MCF 10A (cell line): Measurements from ENCODE around the gene ADO. TPM values are rescaled to one million over a fixed set of nuclear protein-coding genes. Genes with fewer than 3 reads are reported as not detected.
A peak's percentile ranks its signal among the peaks of the same experiment; 100 is the strongest.

Experiments
- BruUV-seq: library from RNA; stranded (reverse); fragments of 400-500 nt; replicated peaks from 2 replicates; lab custom pipeline; 2021; lab: Mats Ljungman, UMichigan
- CTCF ChIA-PET: fragments of 300-600 bp; sonication (Branson Sonifier 250); formaldehyde crosslinking; extraction: SDS; loops from one replicate; lab custom pipeline; 2021; ENCODE audit warnings: antibody characterized with exemption, inconsistent platforms; lab: Yijun Ruan, JAX
- POLR2A ChIA-PET: fragments of 300-600, 350-650 bp; sonication (Branson Sonifier 250); formaldehyde crosslinking; extraction: SDS; loops from one replicate; lab custom pipeline; 2020; ENCODE audit warnings: antibody characterized with exemption, inconsistent platforms; lab: Yijun Ruan, JAX
- DNase-seq: peaks from one replicate; pipeline ENCODE4 v3.0.0-alpha.2; 2018; ENCODE audit not compliant: unreplicated experiment
- H3K27ac Mint-ChIP-seq: one replicate; pipeline ENCODE4 v1.8.0; 2022; ENCODE audit warnings: mild to moderate bottlenecking, low read depth, mixed read lengths; ENCODE audit not compliant: unreplicated experiment
- H3K27me3 Mint-ChIP-seq: one replicate; pipeline ENCODE4 v1.8.0; 2022; ENCODE audit warnings: mixed read lengths; ENCODE audit not compliant: insufficient read depth, unreplicated experiment
- H3K36me3 Mint-ChIP-seq: one replicate; pipeline ENCODE4 v1.8.0; 2022; ENCODE audit warnings: mild to moderate bottlenecking, moderate library complexity, mixed read lengths; ENCODE audit not compliant: insufficient read depth, unreplicated experiment
- H3K4me1 Mint-ChIP-seq: one replicate; pipeline ENCODE4 v1.8.0; 2022; ENCODE audit warnings: mixed read lengths; ENCODE audit not compliant: insufficient read depth, unreplicated experiment
- H3K4me3 Mint-ChIP-seq: one replicate; pipeline ENCODE4 v1.8.0; 2022; ENCODE audit warnings: mild to moderate bottlenecking, moderate library complexity, mixed read lengths; ENCODE audit not compliant: unreplicated experiment
- H3K9me3 Mint-ChIP-seq: one replicate; pipeline ENCODE4 v1.8.0; 2022; ENCODE audit warnings: mixed read lengths; ENCODE audit not compliant: unreplicated experiment
- CTCF ChIP-seq: fragments of 200-600 bp; IDR thresholded peaks from one replicate; pipeline ENCODE4 v1.8.0; 2022; ENCODE audit warnings: antibody characterized with exemption, mild to moderate bottlenecking; ENCODE audit not compliant: unreplicated experiment
- intact Hi-C: fragments of 100-400 bp; cut with micrococcal nuclease; formaldehyde crosslinking; loops from 2 replicates; pipeline ENCODE4 v1.14.1; 2022
- total RNA-seq: library from RNA; stranded (reverse); gene quantifications from 2 replicates; pipeline ENCODE4 v1.2.3, GENCODE V29; 2022

The ADO gene
- total RNA-seq, 1 experiment from 2014 or later, result 24.3 TPM

GRCh38 chr10:62801871-62802270, 2.6 kb upstream of the ADO start:
- peaks cover 7% of the 10 kb centered on the region for H3K4me1 Mint-ChIP-seq
- no peaks in the 10 kb centered on the region for H3K9me3 Mint-ChIP-seq
- CTCF ChIA-PET, result interaction anchor here (0.7 to 1.0 kb wide), 4 partner anchors 187 to 537 kb away, joined by 3 to 7 read pairs (median 4); no protein-coding TSS in a partner anchor
- intact Hi-C loops, result no loop called here
- no peak for DNase-seq
- H3K27me3 Mint-ChIP-seq, result peaks cover 31% of the 10 kb centered on the region
- no peak overlapping the region for H3K27ac Mint-ChIP-seq
- POLR2A ChIA-PET, result interaction anchor here (0.5 to 7.0 kb wide), 4 partner anchors 9 to 585 kb away, joined by 3 to 94 read pairs (median 4); partner anchors contain the start of gene EGR2
- no peak overlapping the region for H3K4me3 Mint-ChIP-seq
- H3K36me3 Mint-ChIP-seq, result no peaks in the 10 kb centered on the region
- no peak for TF ChIP-seq CTCF
- BruUV-seq, result no TSS peak

- H3K27ac Mint-ChIP-seq, result peak overlapping the region; percentile 98
- no peak for DNase-seq
- intact Hi-C loops, result loop anchor here (1.0 to 2.0 kb wide), 2 partner anchors 12 to 371 kb away; partner anchors contain the start of gene EGR2
- CTCF ChIA-PET, result interaction anchor here (0.7 to 1.5 kb wide), 3 partner anchors 23 to 916 kb away, joined by 3 to 7 read pairs (median 7); no protein-coding TSS in a partner anchor
- peak overlapping the region; percentile 91 for H3K4me3 Mint-ChIP-seq
- H3K36me3 Mint-ChIP-seq, result peaks cover 10% of the 10 kb centered on the region
- H3K27me3 Mint-ChIP-seq, result peaks cover 13% of the 10 kb centered on the region
- POLR2A ChIA-PET, result interaction anchor here (0.8 to 7.0 kb wide), 10 partner anchors 13 to 330 kb away, joined by 3 to 94 read pairs (median 4); partner anchors contain the start of genes EGR2 and NRBF2
- BruUV-seq, result TSS peak; percentile 83
- TF ChIP-seq CTCF, result no peak
- peaks cover 22% of the 10 kb centered on the region for H3K4me1 Mint-ChIP-seq
- no peaks in the 10 kb centered on the region for H3K9me3 Mint-ChIP-seq
Measured at GRCh38 chr10:62803724-62804355, 680 bp upstream of the ADO start.

GRCh38 chr10:62805231-62806099, 945 bp downstream of the ADO start:
- H3K27ac Mint-ChIP-seq, result peak overlapping the region; percentile 98
- intact Hi-C loops, result loop anchor here (1.0 to 2.0 kb wide), 2 partner anchors 279 to 373 kb away; no protein-coding TSS in a partner anchor
- H3K27me3 Mint-ChIP-seq, result peaks cover 6% of the 10 kb centered on the region
- ChIA-PET CTCF (interaction anchor here (0.6 to 4.9 kb wide), 6 partner anchors 12 to 282 kb away, joined by 3 to 24 read pairs (median 4); no protein-coding TSS in a partner anchor), POLR2A (interaction anchor here (0.6 to 7.0 kb wide), 11 partner anchors 11 to 350 kb away, joined by 3 to 94 read pairs (median 4); partner anchors contain the start of genes EGR2 and NRBF2)
- TF ChIP-seq CTCF, result no peak
- H3K36me3 Mint-ChIP-seq, result peaks cover 17% of the 10 kb centered on the region
- H3K9me3 Mint-ChIP-seq, result no peaks in the 10 kb centered on the region
- peak; percentile 38 for DNase-seq
- H3K4me3 Mint-ChIP-seq, result peak overlapping the region; percentile 91
- TSS peak; percentile 4 for BruUV-seq
- peaks cover 22% of the 10 kb centered on the region for H3K4me1 Mint-ChIP-seq
